ENCODE data around the gene L3HYPDH.

Gene L3HYPDH

GRCh38 chr14:59424341-59425071 lies 59.7 kb downstream of the L3HYPDH start:
- DNase-seq, result no peak

Data from NCI-H1930 (cell line).